ENCODE measurements around the gene KCNJ6. TPM values are rescaled to one million over a fixed set of nuclear protein-coding genes. Genes with fewer than 3 reads are reported as not detected.

KCNJ6 gene
- total RNA-seq, 1 experiment from 2014 or later, result not detected

DNA sequence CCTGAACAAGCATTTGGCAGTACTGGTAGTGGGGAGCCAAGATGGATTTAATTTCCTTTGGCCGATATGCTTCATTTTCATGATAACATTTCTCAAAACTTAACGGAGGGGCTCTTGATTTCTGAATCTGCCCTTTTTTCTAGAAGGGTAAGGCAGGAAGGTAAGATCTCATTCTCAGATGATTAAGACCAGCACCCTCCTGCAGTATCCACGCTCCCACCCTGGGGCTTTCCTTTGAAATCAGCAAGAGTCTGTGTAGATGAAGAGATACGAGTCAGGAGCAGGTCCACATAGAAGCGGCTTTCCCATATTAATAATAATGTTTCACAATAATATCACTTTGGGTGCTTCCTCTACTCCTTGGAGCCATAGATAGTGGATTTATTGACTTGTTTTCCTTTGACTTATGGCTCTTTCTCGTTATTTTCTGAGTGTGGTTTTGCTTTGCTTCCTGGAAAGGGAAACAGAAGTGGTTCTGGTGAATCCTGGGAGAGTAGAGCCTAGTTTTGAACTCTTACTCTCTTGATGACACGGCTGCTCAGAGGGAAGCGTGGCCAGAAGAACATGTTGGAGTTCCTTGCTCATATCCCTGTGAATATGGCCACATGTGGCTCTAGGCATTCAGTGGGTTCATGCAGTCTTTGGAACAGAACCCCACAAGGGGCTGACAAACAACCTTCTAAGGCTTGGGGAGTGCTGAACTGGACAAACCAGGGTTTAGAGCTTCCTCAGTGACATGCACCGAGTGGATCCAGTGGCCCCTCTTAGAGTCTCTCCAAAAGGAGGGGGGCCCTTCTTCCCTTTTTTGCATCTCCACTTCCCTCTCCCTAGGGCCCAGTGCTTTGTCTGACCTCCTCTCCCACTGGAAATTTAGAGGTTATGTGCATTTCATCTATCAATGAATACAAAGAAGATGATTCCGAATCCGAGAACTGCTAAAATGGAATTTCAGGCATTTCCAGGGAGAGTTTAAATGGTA is 354.0 kb downstream of the KCNJ6 start:
- Histone ChIP-seq H3K36me3 (ENCODE audit: control insufficient read depth, insufficient read depth, low read length) (no peaks in the 10 kb centered on the region), H3K27me3 (ENCODE audit: control insufficient read depth, insufficient read depth, low read length) (no peaks in the 10 kb centered on the region), H3K4me1 (ENCODE audit: control insufficient read depth, insufficient read depth, low read length) (peaks cover 10% of the 10 kb centered on the region), H3K27ac (ENCODE audit: low read length) (peak overlapping the region; percentile 89; the same call in 1 of the 2 replicates), H3K4me3 (ENCODE audit: low read depth in 2 of 2, low read length in 2 of 2) (no peak overlapping the region), H3K9me3 (ENCODE audit: control insufficient read depth, insufficient read depth, low read depth, low read length) (no peaks in the 10 kb centered on the region)
- DNase-seq (ENCODE audit: low read depth, low spot score) (no peak), ATAC-seq (no peak)
- ChIA-PET POLR2A (no interaction called here), CTCF (no interaction called here)
- no TSS peak for BruUV-seq (replicated peaks)
- no peak for TF ChIP-seq SIN3A (IDR thresholded peaks at IDR 0.05; ENCODE audit: borderline replicate concordance, insufficient read depth, low read depth, low read length)
- no peak for TF ChIP-seq POLR2AphosphoS5 (IDR thresholded peaks at IDR 0.05; ENCODE audit: low read depth, low read length)
- no peak for TF ChIP-seq REST (IDR thresholded peaks at IDR 0.05; ENCODE audit: insufficient read depth in 1 of 2, low read depth in 2 of 2, low read length in 1 of 2)
- TF ChIP-seq TCF7L2 (IDR thresholded peaks at IDR 0.05; ENCODE audit: low read depth, low read length), result no peak
- TF ChIP-seq CTCF (IDR thresholded peaks at IDR 0.05), result no peak
- intact Hi-C loops (cut with micrococcal nuclease; ENCODE audit: unreplicated experiment) (no loop called here), in situ Hi-C loops (cut with HindIII; ENCODE audit: low pct_unique_long_range_greater_than_20kb, low sequenced_read_pairs) (no loop called here)

- BruUV-seq (replicated peaks), result no TSS peak
- H3K4me3 ChIP-seq (ENCODE audit: low read depth in 2 of 2, low read length in 2 of 2), result no peak overlapping the region
- no peaks in the 10 kb centered on the region for H3K27me3 ChIP-seq (ENCODE audit: control insufficient read depth, insufficient read depth, low read length)
- H3K36me3 ChIP-seq (ENCODE audit: control insufficient read depth, insufficient read depth, low read length), result no peaks in the 10 kb centered on the region
- TF ChIP-seq POLR2AphosphoS5 (IDR thresholded peaks at IDR 0.05; ENCODE audit: low read depth, low read length) (no peak), TCF7L2 (IDR thresholded peaks at IDR 0.05; ENCODE audit: low read depth, low read length) (no peak), SIN3A (IDR thresholded peaks at IDR 0.05; ENCODE audit: borderline replicate concordance, insufficient read depth, low read depth, low read length) (no peak), CTCF (IDR thresholded peaks at IDR 0.05) (no peak), REST (IDR thresholded peaks at IDR 0.05; ENCODE audit: insufficient read depth in 1 of 2, low read depth in 2 of 2, low read length in 1 of 2) (no peak)
- H3K9me3 ChIP-seq (ENCODE audit: control insufficient read depth, insufficient read depth, low read depth, low read length), result no peaks in the 10 kb centered on the region
- H3K27ac ChIP-seq (ENCODE audit: low read length), result no peak overlapping the region
- ChIA-PET CTCF (no interaction called here), POLR2A (no interaction called here)
- no peak for DNase-seq (ENCODE audit: low read depth, low spot score)
- intact Hi-C loops (cut with micrococcal nuclease; ENCODE audit: unreplicated experiment), result no loop called here
- H3K4me1 ChIP-seq (ENCODE audit: control insufficient read depth, insufficient read depth, low read length), result peaks cover 10% of the 10 kb centered on the region
- no peak for ATAC-seq
- in situ Hi-C loops (cut with HindIII; ENCODE audit: low pct_unique_long_range_greater_than_20kb, low sequenced_read_pairs), result no loop called here
Observed at GRCh38 chr21:37561506-37561905, 354.8 kb downstream of the KCNJ6 start.
